Activated T-cell treated with anti-CD3 and anti-CD28 coated beads, Interleukin-2, amount 50 U/mL, for 1 hour (primary cell): Measurements from ENCODE around the gene RPS6KA5.
"Not testable (repeated sequence)": the region's sequence is repeated elsewhere in the genome, so short reads cannot be mapped to it uniquely, and the experiment has no call there.

Experiments used
- DNase-seq: peaks from one replicate; pipeline ENCODE4 v3.0.0-alpha.2; 2020

Gene RPS6KA5

GRCh38 chr14:91060351-91061055, at the start of gene RPS6KA5:
TSS of gene RPS6KA5 (minus strand) at chr14:91060641. CDS start at chr14:91060434, 207 bp downstream.
- peak; percentile 98 for DNase-seq

- peak; percentile 31 for DNase-seq
These were observed 48.6 kb upstream of the RPS6KA5 start for GRCh38 chr14:91108941-91109611.

- DNase-seq, result no peak
These were observed 42.7 kb upstream of the RPS6KA5 start for GRCh38 chr14:91103116-91103515.

DNA sequence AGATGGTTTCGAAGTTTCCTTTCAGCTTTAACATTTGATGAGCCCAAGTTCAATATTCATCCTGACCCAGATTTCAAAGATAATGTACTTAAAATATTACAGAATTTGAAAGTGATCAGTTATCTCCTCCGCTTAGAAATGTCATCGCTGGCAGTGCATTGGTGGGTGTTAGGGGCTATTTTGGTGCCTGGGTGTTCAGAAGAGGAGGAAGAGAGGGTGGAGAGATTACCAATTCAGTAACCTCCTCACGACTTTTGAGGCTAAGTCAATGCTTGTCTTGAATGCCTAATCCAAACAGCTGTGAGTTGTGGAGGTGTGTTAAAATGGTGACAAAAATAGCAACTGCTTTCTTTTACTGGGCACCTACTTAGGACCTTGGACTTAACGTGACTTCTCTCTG, 39.7 kb upstream of the RPS6KA5 start:
- no peak for DNase-seq

DNA sequence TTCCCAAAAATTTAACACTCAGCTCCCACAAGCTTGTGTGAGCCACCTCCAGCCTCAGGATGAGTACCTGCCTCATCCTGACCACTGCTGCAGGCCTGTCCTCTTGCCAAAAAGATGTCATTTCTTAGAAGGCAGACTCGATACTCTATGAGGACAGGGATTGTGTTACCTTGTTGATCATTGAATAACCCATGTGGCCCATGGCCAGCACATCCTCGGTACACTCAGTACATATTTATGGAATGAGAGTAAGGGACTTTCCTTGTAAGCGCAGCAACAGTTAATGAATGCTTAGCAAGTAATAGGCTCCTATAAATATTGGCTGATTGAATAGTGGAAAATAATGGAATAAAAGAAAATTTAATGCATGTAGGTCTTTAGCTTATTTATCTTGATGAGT, 38.1 kb upstream of the RPS6KA5 start:
- no peak for DNase-seq

DNA sequence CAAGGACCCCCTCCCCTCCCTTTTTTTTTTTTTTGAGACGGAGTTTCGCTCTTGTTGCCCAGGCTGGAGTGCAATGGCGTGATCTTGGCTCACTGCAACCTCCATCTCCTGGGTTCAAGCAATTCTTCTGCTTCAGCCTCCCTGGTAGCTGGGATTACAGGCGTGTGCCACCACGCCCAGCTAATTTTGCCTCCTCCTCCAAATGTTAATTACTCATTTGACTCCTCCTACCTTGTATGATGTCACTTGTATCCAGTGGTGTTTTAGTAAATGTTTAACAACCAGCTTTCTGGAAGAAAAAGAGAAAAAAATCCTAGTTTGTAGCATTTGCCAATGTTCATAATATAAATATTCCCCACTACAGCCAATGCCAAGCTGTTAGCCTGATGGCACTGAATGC, 37.2 kb upstream of the RPS6KA5 start:
- not testable (repeated sequence) for DNase-seq

DNA sequence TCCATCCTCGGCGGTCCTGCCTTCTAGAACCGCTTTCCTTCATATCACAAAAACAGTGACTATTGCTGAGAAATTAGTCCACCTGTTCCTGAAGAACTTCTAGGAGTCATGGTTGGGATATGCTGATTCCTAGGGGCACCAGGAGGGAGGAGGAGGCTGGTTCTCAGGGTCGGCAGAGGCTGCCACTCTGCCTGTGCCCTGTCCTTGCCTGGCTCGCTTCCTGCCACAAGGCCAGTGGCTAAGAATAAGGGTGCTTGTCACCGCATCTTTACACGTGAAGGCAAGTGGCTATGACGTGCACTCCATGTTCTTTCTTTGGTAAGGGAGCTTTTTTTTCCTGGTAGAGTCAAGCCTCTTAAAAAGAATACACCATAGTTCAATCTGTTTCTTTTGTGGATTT, 34.7 kb upstream of the RPS6KA5 start:
- no peak for DNase-seq

DNA sequence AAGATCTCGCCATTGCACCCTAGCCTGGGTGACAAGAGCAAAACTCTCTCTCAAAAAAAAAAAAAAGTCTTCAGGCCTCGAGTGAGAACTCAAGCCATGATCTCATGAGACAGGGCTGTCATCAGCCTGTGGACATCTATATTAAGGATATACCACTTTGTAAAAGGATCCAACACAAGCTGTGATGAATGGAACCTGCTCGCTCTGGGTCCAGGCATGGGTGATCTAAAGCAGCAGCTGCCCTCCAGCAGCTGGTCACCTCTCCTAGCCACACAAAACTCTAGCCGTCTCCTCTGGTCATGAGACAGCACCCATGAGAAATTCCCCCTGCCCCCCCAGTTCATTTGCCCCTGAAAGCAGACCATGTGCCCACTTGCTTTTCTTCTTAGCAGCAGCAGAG, 34.3 kb upstream of the RPS6KA5 start:
- DNase-seq, result no peak

- DNase-seq, result not testable (repeated sequence)
These were observed 33.5 kb upstream of the RPS6KA5 start for GRCh38 chr14:91093743-91094472.

- no peak for DNase-seq
These were observed 31.6 kb upstream of the RPS6KA5 start for GRCh38 chr14:91092073-91092472.

DNA sequence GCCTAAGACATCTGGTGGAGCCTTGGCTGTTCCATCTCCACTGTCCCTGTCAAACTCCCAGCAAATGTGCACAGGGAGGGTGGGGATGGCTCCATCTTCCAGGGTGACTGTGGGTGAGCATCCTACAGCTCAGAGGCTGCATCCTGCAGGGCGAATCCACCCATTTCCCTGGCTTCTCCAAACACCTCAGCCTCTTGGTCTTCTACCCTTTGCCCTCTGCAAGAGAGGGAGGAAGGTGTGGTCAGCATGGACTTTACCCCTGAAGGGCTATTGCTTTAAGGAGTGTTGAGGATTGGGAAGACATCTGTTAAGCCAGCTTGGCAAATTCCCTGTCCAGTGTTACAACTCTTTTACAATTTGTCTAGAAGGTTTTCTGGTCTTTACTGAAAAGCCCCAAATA, 30.3 kb upstream of the RPS6KA5 start:
- DNase-seq, result no peak

DNA sequence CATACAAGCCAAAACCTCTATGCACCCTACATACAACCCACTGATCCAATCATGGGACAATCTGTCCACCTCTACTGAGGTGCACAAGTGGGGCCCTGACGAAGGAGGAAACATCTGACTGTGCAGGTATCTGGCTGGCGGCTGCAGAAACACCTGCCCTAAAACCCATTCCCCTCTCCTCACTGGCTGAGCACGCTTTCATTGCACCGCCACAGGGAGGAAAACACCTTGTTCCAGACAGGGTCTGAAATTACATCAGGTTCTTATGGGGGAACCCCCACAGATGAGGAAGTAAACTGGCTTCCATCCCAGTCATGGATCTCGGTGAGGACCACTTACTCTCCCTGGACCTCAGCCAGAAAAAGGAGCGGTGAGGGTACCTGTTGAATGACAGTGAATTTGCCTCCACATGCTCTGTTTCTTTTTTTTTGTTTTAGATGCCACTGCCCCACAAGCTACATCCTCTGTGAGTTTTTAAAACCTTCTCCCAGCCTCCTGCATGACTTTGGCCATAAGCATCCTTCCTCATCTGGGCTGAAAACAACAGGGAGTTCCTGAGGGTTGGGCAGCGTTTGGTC, 29.6 kb upstream of the RPS6KA5 start:
- no peak for DNase-seq

- no peak for DNase-seq
These were observed 28.3 kb upstream of the RPS6KA5 start for GRCh38 chr14:91088585-91089235.

GRCh38 chr14:91087470-91087869, 27.0 kb upstream of the RPS6KA5 start:
- DNase-seq, result not testable (repeated sequence)

- DNase-seq, result no peak
These were observed 24.1 kb upstream of the RPS6KA5 start for GRCh38 chr14:91084516-91084915.

GRCh38 chr14:91082282-91082681, 21.8 kb upstream of the RPS6KA5 start:
- no peak for DNase-seq

DNA sequence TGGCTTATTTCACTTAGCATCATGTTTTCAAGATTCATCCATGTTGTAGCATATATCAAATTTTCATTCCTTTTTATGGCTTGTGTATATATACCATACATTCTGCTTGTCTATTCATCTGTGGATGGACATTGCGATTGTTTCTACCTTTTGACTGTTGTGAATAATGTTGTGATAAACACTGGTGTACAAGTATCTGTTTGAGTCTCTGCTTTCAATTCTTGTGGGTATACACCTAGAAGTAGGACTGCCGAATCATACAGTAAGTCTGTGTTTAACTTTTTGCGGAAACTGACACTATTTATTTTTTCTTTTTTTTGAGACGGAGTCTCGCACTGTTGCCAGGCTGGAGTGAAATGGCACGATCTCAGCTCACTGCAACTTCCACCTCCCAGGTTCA, 19.6 kb upstream of the RPS6KA5 start:
- no peak for DNase-seq

GRCh38 chr14:91078095-91078737, 17.8 kb upstream of the RPS6KA5 start:
- DNase-seq, result no peak

- no peak for DNase-seq
These were observed 15.1 kb upstream of the RPS6KA5 start for GRCh38 chr14:91075553-91075952.

GRCh38 chr14:91070572-91070971, 10.1 kb upstream of the RPS6KA5 start:
- no peak for DNase-seq

GRCh38 chr14:91068642-91069041, 8.2 kb upstream of the RPS6KA5 start:
- DNase-seq, result no peak

GRCh38 chr14:91067186-91067585, 6.7 kb upstream of the RPS6KA5 start:
- no peak for DNase-seq

DNA sequence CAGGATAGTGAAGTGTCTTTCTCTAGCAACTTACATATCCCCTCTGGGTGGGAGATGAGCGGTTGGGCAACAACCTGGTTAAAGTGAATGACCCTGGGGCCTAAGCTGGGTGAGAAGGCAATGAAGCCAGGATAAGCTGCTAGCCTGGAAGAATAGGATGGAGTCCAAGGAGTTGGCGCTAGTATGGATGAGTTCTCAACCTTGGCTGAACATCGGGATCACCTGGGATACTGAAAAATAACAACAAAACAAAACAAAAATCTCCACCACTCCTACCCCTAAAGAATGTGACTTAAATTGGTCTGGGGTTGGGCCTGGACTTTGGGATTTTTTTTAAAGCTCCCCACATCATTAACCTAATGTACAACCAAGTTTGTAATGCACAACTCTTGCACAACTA, 4.8 kb upstream of the RPS6KA5 start:
- no peak for DNase-seq
